B cell (primary cell): ENCODE measurements around the gene PCNX3. TPM values are rescaled to one million over a fixed set of nuclear protein-coding genes. Genes with fewer than 3 reads are reported as not detected.
A peak's percentile ranks its signal among the peaks of the same experiment; 100 is the strongest.

ENCODE experiments used
- ATAC-seq: fragments of 200-7000 bp; cut with Tn5 transposase; one replicate; pipeline ENCODE4 v1.10.0; 2021; ENCODE audit warnings: low read depth, mild to moderate bottlenecking, moderate number of reproducible peaks, moderate library complexity
- CTCF ChIA-PET: fragments of 350-600 bp; sonication (Branson Sonifier 250); formaldehyde crosslinking; loops from one replicate; lab custom pipeline; 2021; ENCODE audit warnings: antibody characterized with exemption, inconsistent platforms; lab: Charles Lee
- POLR2A ChIA-PET: fragments of 350-600 bp; sonication (Branson Sonifier 250); formaldehyde crosslinking; loops from one replicate; lab custom pipeline; 2021; ENCODE audit warnings: antibody characterized with exemption; lab: Charles Lee
- DNase-seq: peaks from one replicate; pipeline ENCODE4 v3.0.0; 2013
- H2AFZ ChIP-seq: 2 replicates; pipeline ENCODE4 v1.6.1; 2012; ENCODE audit warnings: mild to moderate bottlenecking, low read depth, low read length; ENCODE audit not compliant: insufficient read depth, poor library complexity, severe bottlenecking
- H3K27ac ChIP-seq, 2 donors: 1 replicate in 1 of 2; 2 replicates in 1 of 2; pipeline ENCODE4 v1.5.1; 2012 to 2013; ENCODE audit warnings: low read length in 2 of 2, mild to moderate bottlenecking in 2 of 2, moderate library complexity in 1 of 2
- H3K27me3 ChIP-seq, 4 experiments: fragments of 200-600 bp in 1 of 4; sonication (generic) in 1 of 4; replicated peaks in 1 of 4; 1 replicate in 2 of 4; 2 replicates in 2 of 4; pipeline versions ENCODE4 v1.6.1 to v1.7.0; 2013 to 2016; ENCODE audit warnings: low read length in 3 of 4, mild to moderate bottlenecking in 2 of 4, mixed read lengths in 1 of 4, moderate library complexity in 1 of 4; ENCODE audit not compliant: insufficient read depth in 4 of 4, control insufficient read depth in 3 of 4; ENCODE audit errors: control extremely low read depth in 1 of 4
- H3K36me3 ChIP-seq, 2 experiments: replicated peaks in 1 of 2; 1 replicate in 1 of 2; 2 replicates in 1 of 2; pipeline versions ENCODE4 v1.6.1 to v1.7.1; 2013; ENCODE audit warnings: low read length in 1 of 2; ENCODE audit not compliant: insufficient read depth in 2 of 2, control insufficient read depth in 1 of 2; ENCODE audit errors: control extremely low read depth in 1 of 2, extremely low read depth in 1 of 2
- H3K4me1 ChIP-seq, 2 donors: fragments of 200-600 bp in 1 of 2; sonication (generic) in 1 of 2; 1 replicate in 1 of 2; 2 replicates in 1 of 2; pipeline versions ENCODE4 v1.5.1 to v1.6.1; 2013 to 2017; ENCODE audit warnings: low read length in 2 of 2; ENCODE audit not compliant: control insufficient read depth in 2 of 2, insufficient read depth in 2 of 2
- H3K4me2 ChIP-seq: replicated peaks from 2 replicates; pipeline ENCODE3; 2012; ENCODE audit warnings: mild to moderate bottlenecking, low read depth, low read length; ENCODE audit not compliant: poor library complexity, severe bottlenecking
- H3K4me3 ChIP-seq, 5 experiments: fragments of 200-600 bp in 1 of 5; sonication (generic) in 1 of 5; 1 replicate in 3 of 5; 2 replicates in 2 of 5; pipeline versions ENCODE4 v1.5.1 to v1.7.0; 2011 to 2016; ENCODE audit warnings: low read length in 4 of 5, mild to moderate bottlenecking in 4 of 5, low read depth in 2 of 5, control low read depth in 1 of 5, moderate library complexity in 1 of 5; ENCODE audit not compliant: insufficient read depth in 1 of 5; ENCODE audit errors: control extremely low read depth in 1 of 5, extremely low read depth in 1 of 5
- H3K79me2 ChIP-seq: fragments of 200-600 bp; sonication (generic); one replicate; pipeline ENCODE4 v1.6.0; 2016; ENCODE audit warnings: low read length; ENCODE audit not compliant: control insufficient read depth, insufficient read depth
- H3K9ac ChIP-seq: fragments of 200-600 bp; sonication (generic); 2 replicates; pipeline ENCODE4 v1.6.1; 2017; ENCODE audit warnings: mild to moderate bottlenecking, low read length, moderate library complexity
- H3K9me3 ChIP-seq, 3 donors: one replicate each; pipeline versions ENCODE4 v1.6.1 to v1.7.1; 2013; ENCODE audit warnings: low read length in 2 of 3; ENCODE audit not compliant: control insufficient read depth in 2 of 3, insufficient read depth in 1 of 3; ENCODE audit errors: control extremely low read depth in 1 of 3
- H4K20me1 ChIP-seq: 2 replicates; pipeline ENCODE4 v1.6.0; 2012; ENCODE audit warnings: mild to moderate bottlenecking, low read length; ENCODE audit not compliant: insufficient read depth, control insufficient read depth, poor library complexity, severe bottlenecking
- H3K27ac Mint-ChIP-seq: one replicate; pipeline ENCODE4 v1.8.0; 2021; ENCODE audit warnings: mixed read lengths
- H3K27me3 Mint-ChIP-seq: one replicate; pipeline ENCODE4 v1.8.0; 2021; ENCODE audit warnings: mixed read lengths
- H3K4me1 Mint-ChIP-seq: one replicate; pipeline ENCODE4 v1.8.0; 2021; ENCODE audit warnings: mixed read lengths
- H3K4me3 Mint-ChIP-seq: one replicate; pipeline ENCODE4 v1.8.0; 2021; ENCODE audit warnings: mixed read lengths
- H3K9me3 Mint-ChIP-seq: one replicate; pipeline ENCODE4 v1.8.0; 2022; ENCODE audit warnings: mixed read lengths; ENCODE audit not compliant: insufficient read depth
- EZH2 ChIP-seq: IDR thresholded peaks from 2 replicates; pipeline ENCODE4 v1.6.1; 2012; ENCODE audit warnings: borderline replicate concordance, low read depth, mild to moderate bottlenecking, moderate library complexity, low read length; ENCODE audit not compliant: insufficient read depth, poor library complexity, severe bottlenecking
- WGBS: methylation state at CpG from one replicate; pipeline ENCODE4 v1.1.5; 2013; ENCODE audit warnings: missing lambda C conversion rate; ENCODE audit not compliant: insufficient coverage; 5-methylcytosine and 5-hydroxymethylcytosine counted together
- intact Hi-C: fragments of 100-400 bp; cut with micrococcal nuclease; formaldehyde crosslinking; loops from one replicate; pipeline ENCODE4 v1.10.0; 2022
- polyA plus RNA-seq: library from polyadenylated mRNA; depleted of rRNA; stranded (reverse); fragments of >200 nt; gene quantifications from 2 replicates; pipeline ENCODE4 v1.2.3, GENCODE V29; 2012
- total RNA-seq, 2 donors: library from RNA; stranded (reverse); fragments of 120-200 nt in 1 of 2; gene quantifications; 1 replicate in 1 of 2; 2 replicates in 1 of 2; pipeline versions ENCODE4 v1.2.3 to v1.2.4, GENCODE V29; 2013 to 2022
- TF ChIP-seq, protein P1 (sequence below): fragments of 200-600 bp; IDR thresholded peaks from one replicate; pipeline ENCODE4 v1.8.0; 2022; ENCODE audit warnings: antibody characterized with exemption, mild to moderate bottlenecking

PCNX3 gene
- total and polyA plus RNA-seq, 2 donors (not counting 1 experiment from before 2014, with no cell fraction given), result 61.5 to 62.8 TPM

DNA sequence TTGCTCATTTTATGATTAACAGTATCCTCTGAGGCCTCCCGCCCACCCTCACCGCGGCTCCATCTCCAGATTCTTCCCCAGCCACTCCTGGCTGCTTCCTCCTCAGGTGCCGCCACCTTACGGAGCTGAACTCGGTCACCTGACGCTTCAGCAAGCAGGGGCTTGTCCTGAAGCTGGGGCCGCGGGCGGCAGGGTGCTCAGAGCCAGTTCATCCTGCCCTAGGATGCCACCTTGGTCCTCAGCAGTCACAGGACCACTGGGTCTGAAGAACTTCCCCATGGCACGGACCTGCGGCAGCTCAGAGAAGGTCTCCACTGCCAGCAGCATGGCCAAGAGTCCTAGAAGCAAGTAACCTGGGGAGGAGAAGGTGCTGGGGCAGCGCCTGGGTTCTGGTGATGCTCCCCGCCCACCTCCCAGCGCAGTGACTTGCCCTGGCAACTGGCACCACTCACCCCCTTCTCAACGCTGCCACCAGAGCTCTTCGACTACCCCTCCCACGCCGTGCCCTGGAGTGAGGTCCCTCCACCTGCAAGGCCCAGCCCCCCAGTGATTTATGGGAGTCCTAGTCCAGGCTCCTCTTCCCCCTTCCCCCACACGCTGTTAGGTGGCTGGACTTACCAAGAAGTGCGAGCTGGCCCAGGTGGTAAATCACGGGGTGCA is 22.6 kb upstream of the PCNX3 start:
- no peaks in the 10 kb centered on the region for H3K27me3 ChIP-seq
- intact Hi-C loops, result no loop called here
- H4K20me1 ChIP-seq, result peaks cover 29% of the 10 kb centered on the region
- no peaks in the 10 kb centered on the region for H3K9me3 ChIP-seq
- H3K27ac Mint-ChIP-seq, result no peak overlapping the region
- H3K4me3 Mint-ChIP-seq, result no peak overlapping the region
- DNase-seq (peak; percentile 37), ATAC-seq (no peak)
- CTCF ChIA-PET, result interaction anchor here (0.6 to 9.7 kb wide), 19 partner anchors 9 to 263 kb away, joined by 3 to 144 read pairs (median 6); partner anchors contain the start of genes EHBP1L1, FAM89B, PCNX3 and ZNRD2
- no peaks in the 10 kb centered on the region for H3K9me3 Mint-ChIP-seq
- H3K4me1 ChIP-seq, result peaks cover 21 to 37% of the 10 kb centered on the region in 2 donors
- 90% methylated on average over 20 of the region's 22 CpGs for WGBS
- no peak overlapping the region for H3K27ac ChIP-seq
- TF ChIP-seq, protein P1, sequence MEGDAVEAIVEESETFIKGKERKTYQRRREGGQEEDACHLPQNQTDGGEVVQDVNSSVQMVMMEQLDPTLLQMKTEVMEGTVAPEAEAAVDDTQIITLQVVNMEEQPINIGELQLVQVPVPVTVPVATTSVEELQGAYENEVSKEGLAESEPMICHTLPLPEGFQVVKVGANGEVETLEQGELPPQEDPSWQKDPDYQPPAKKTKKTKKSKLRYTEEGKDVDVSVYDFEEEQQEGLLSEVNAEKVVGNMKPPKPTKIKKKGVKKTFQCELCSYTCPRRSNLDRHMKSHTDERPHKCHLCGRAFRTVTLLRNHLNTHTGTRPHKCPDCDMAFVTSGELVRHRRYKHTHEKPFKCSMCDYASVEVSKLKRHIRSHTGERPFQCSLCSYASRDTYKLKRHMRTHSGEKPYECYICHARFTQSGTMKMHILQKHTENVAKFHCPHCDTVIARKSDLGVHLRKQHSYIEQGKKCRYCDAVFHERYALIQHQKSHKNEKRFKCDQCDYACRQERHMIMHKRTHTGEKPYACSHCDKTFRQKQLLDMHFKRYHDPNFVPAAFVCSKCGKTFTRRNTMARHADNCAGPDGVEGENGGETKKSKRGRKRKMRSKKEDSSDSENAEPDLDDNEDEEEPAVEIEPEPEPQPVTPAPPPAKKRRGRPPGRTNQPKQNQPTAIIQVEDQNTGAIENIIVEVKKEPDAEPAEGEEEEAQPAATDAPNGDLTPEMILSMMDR, result no peak
- no peak for TF ChIP-seq EZH2
- H3K4me3 ChIP-seq, result no peak overlapping the region
- H3K79me2 ChIP-seq, result peaks cover 2% of the 10 kb centered on the region
- H3K4me2 ChIP-seq, result no peak overlapping the region
- no peaks in the 10 kb centered on the region for H3K27me3 Mint-ChIP-seq
- no peak overlapping the region for H3K9ac ChIP-seq
- H3K36me3 ChIP-seq, result peaks cover 0 to 40% of the 10 kb centered on the region in 2 experiments
- POLR2A ChIA-PET, result interaction anchor here (0.6 to 2.1 kb wide), 3 partner anchors 12 to 53 kb away, joined by 5 to 13 read pairs (median 10); partner anchors contain the start of gene EHBP1L1
- H2AFZ ChIP-seq, result no peak overlapping the region
- H3K4me1 Mint-ChIP-seq, result peaks cover 31% of the 10 kb centered on the region
